GM21619 (cell line): ENCODE results near the gene COBL.

Experiments used
- ATAC-seq: cut with Tn5 transposase; IDR thresholded peaks from one replicate; pipeline ENCODE4 v1.9.1; 2021; ENCODE audit not compliant: unreplicated experiment

Gene COBL

DNA sequence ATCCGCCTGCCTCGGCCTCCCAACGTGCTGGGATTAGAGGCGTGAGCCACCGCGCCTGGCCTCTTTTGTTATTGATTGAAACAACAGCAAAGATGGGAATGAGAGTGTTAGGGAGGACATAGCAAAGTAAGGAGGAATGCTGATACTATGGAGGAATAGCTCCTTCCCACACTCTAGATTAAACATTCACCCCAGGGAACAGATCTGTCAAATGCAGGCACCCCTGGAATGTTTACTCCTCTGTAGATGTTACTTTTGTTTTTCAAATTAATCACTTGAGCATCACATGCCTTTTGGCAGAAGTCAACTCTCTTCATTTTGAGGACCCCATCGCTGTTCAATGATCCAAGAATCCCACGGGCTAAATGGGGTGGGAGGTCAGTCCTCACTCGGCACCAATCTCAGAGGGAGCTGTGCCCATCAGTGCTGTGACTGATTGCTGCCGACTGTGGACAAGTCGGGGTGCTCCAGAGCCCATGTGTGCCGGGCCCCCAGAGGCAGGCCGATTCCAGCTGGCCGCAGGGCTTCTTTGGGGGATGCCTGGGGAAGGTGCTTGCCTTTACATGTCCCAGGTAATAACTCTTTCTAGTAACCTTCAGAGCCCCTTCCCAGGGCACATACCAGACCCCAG lies 10.2 kb upstream of the COBL start:
- no peak for ATAC-seq

DNA sequence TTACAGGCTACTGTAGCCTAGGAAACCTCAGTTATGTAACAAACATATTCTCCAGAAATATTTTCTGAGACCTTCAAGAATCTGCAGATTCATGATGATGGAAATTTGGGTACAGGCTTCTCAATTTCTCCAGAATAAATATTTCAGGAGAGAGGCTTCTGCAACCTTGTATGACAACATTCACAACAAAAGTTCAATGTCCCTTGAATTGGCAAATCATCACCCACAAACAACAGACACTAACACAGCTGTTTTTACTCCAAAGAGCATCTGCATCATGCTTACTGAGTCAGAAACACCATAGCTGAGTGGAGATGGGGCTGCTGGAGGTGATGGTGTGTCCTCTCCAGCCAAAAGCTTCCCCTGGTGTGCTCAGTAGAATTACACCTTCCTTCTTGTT lies 9.3 kb upstream of the COBL start:
- ATAC-seq: no peak

DNA sequence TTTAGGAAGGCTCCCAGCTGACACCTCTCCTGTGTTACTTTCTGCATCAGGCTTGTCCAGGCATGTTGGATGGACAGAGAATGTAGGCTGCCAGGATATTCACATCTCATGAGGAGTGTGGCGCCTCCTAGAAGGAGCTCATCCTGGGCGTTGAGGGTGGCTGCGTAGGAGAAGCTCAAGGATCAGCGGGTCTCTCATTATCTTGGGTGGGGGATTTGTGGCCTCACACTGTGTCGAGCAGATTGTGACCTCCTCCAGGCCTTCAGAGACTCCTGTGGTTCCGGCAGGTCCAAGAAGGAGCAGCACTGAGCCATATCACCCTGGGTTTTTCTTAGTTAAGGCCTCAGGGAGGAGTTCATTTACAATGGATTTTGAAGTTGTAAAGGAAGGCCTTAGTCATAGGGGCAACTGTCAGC lies 8.7 kb upstream of the COBL start:
- ATAC-seq: no peak

DNA sequence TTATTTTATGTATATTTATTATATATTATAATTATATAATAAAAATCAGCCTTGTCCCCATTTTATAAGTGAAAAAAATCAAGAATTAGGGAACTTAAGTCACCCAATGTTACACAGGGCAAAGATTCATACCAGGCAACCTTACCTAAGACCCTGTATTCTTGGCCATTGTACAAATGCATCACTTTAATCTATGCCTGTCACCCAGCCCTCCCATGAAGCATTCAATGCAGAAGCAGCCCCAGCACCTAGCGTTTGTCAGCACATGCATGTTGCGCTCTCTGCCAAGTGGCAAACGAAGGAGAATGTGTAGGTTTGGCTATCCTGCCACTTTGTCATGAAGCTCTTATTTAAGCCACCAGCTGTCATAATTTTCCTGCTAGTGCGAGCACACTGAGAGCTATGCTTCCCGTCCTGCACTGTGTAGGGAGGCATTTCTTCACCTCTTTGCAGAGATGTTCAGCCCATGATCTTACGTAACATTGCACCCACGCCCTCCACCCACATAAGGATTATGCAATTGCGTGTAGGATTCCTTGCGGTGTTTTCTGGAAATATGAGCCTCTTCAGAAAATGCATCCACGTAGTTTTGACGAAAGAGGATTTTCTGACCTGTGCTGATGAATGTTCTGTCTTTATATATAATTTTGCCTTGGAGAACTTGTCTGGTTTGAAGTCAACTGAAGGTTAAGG lies 7.7 kb upstream of the COBL start:
- ATAC-seq: no peak

DNA sequence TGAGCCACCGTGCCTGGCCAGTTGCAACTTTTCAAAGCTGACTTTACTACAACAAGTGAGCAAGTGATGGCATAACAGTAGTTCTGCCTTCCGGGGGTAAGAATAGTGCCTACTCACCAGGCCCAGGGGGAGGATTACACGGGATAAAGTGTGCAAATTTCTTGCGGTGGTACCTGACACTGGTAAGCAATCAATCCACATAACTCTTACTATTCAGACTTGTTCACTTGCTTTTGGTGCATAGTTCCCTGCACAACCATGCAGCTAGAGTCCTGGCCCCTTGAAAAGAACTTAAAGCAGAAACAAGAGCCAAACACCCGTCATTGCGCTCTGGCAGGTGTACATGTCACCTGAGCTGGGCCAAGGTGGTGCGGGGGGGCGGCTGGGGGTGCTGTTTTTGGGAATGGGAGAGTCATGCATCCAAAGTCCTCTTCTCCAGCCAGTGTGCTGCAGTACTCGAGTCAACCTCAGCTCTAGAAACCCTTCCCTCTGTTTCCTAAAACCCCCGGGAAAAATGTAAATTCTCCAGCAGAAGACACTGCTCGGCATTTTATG lies 5.4 kb upstream of the COBL start:
- ATAC-seq: no peak

DNA sequence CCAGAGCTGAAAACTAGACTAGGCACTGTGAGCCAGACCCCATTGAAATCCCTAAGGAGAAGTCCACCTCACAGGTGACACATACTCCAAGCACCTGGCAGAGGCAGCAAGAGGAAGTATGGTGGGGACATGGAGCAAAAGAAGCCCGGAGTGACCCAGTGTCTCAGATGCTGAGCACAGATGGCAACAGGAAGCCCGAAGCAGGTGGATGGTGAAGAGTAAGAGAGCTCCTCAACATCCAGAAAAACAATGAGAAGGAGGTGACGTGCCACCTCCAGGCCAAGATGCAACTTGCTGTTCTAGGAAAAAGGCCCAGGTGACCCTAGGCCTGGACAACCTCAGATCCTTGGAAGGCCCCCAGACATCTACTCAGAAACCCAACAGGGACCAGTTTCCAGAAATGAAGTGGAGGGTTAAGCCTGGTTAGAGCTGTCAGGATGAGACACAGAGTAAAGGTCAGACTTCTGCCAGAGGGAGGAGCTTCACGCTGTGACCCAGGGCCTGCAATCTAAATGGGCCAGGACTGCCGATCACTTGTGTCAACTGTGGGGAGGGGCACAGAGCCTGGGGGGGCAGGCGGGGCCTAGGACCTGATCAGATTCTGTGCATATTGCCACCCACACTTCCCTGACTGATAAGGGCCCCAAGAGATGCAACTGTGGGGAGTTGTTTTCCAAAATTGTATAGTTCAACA lies 2.4 kb upstream of the COBL start:
- no peak for ATAC-seq

DNA sequence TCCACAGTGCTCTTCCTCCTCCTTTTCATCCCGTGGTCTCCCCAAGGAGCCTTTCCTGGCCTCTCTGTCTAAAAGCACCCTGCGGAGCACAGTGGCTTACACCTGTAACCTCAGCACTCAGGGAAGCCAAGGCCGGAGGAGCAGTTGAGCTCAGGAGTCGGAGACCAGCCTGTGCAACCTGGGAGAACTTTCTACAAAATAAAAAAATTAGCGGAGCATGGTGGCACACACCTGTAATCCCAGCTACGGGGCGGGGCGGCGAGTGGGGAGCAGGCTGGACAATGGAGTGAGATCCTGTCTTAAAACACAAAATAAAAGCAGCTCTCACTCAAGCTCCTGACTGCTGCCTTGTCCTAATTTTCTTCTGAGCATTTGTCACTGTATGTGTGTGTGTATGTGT lies 1.4 kb upstream of the COBL start:
- no peak for ATAC-seq

DNA sequence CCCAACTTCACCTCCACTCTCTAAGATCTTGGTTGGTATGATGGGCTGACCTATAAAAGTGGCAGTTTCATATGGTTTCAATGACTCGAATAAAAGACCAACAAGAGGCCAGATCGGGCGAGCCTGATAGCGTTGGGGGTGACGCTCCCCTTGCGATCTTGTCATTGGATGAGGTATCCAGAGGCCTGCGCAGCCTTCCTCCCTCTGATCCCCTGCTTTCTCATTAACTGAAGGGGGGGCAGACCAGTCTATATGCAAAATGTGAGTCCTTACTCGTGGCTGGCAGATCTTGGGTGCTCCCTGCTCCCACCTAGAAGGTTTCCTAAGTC lies 937 bp upstream of the COBL start:
- no peak for ATAC-seq

DNA sequence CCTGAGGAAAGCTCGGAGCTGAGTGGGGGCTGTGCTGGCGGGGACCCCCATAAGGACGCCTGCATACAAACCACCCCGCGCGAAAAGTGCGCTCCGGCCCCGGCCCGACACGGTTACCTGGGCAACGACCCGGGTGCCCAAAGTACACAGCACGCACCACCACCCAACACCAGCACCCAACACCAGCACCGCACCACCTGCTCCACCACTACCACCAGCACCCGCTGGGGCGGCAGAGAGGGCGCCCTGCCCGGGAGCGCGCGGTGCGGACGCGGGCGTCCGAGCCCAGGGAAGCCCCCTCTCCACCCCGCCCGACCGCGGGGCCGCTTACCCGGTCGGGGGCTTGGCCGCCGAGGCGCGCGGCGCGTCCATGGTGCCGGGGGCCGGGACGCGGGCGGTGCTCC lies 345 bp downstream of the COBL start:
- no peak for ATAC-seq

DNA sequence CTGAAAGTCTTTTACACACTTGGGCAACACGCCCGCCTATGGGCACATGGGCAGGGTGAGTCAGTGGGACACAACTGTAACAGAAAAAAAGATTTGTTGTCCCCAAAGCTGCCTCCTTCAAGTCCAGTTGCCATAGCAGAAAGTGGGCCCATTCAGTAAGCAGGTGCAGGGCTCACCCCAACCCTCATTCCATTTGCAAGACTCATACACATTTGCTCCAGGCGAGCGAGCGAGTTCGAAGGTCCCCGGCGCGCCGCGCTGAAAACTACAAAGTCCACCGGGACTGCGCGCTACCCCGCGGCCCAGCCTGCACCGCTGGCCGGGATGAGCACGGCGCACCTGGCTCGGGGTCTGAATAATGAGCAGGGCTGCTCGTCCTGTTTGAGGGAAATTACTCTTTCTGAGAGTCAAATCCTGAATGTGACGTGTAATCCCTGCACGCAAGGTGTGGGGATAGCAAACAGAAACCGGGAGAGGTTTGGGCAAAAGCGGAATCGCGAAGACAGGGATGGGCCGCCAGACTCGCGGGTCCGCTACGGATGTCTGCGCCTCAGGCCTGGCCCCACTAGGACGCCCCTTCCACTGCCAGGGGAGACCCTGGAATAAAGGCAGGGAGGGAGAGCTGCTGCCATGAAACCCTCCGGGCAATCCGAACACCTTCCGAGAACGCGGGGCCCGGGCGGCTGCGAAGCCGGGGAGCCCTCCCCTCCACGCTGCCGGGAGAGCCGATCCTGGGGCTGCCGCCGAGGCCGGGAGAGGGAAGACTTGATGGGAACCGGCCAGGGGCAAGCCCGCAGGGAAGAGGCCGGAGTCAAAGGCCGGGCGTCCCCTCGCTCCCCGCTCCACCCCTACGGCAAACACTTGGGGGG lies 982 bp downstream of the COBL start:
- no peak for ATAC-seq

DNA sequence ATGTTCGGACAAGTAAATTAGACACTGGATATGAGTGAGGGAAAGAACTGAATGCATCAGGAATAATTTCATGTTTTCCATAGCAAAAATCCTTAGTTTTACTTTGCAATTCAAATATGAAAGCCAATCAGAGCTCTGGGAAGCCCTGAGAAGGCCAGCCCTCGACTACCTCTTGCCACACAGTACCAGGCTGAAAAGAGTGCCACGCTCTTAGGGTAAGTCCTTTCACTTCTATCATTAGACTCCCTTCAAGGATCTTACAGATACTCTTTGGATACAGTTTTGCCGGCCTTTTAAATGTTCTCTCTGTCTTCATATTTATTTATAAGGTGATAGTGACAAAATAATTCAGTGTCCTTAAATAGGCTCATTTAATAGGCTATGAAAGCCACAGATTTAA lies 1.9 kb downstream of the COBL start:
- ATAC-seq: no peak

DNA sequence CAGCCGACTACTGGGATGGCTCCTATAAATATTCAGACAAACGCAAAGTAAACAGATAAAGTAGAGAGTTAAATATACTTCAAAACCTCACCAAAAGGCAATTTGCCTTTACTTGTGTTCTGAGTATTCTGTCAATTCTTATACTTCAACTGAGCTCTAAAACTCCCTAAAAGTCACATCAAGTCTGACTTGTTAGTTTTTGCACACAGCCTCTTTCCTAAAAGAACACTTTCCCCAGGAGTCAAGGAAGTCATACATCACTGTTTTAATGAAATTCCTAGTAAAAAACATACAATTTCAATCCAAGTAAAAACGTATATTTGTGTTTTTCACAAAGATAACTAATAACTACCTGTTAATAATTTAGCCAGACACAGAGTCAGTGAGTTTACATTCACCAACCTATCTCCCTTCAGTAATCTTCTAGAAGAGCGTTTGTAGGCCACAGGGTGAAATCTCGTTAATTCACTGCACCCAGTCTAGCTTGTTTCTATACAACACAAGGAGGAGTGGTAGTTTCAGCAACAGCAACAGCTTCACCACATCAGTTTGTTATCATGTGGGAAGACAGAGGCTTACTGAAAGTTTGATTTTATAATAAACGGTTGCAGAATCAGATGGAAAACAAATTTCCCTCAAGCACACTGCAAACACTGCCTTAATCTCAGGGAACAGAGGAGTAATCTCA lies 2.7 kb downstream of the COBL start:
- ATAC-seq: no peak

DNA sequence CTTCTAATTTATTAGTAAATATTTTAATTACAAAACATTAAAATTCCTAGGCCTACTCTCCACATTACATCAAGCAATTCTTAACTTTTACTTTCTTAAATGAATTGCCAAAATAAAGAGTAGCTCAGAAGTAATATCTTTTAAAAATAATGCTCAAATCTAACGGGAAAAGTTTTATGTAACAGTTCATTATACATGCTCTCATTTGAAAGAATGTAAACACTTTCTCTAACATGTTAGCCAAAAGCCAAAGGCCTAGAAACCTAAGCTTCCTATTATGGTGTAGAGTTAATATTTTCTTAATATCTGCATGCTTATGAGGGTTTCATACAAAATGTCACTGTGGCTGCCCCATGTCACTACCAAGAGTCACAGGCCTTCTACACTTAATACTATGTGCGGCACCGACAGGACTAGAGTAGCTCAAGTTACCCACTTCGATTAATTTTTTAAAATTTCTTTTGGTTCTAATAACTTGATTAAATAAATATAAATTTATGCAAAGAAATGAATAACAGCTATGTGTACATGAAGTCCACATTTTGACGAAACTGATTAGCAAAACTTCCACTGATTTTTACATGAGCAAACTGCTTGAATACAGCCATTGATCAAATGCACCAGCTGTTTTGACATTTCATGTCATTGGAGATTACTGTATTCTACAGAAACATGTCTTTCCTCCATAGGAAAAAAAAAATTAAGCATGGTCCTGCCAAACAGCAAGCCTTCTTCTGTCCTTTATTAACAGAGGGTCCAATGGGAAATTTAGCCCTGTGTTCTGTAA lies 3.5 kb downstream of the COBL start:
- no peak for ATAC-seq

DNA sequence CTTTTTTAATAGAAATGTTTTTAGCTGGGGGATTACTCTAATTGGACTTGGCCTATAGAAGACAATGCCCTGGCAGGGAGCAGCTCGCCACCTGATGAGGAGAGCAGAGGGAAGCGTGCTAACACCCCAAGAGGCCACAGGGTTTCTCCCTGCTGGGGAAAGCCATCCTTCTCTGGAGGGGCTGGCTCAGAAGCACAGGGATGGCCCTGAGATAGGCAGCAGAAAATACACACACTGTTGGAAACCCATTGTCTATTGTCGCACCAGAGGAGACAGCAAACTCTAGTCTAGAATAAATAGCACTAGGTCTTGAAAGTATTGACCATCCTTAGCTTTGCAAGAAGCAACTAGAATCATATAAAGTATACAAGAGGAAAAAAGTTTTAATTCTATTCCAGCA lies 5.4 kb downstream of the COBL start:
- ATAC-seq: no peak

DNA sequence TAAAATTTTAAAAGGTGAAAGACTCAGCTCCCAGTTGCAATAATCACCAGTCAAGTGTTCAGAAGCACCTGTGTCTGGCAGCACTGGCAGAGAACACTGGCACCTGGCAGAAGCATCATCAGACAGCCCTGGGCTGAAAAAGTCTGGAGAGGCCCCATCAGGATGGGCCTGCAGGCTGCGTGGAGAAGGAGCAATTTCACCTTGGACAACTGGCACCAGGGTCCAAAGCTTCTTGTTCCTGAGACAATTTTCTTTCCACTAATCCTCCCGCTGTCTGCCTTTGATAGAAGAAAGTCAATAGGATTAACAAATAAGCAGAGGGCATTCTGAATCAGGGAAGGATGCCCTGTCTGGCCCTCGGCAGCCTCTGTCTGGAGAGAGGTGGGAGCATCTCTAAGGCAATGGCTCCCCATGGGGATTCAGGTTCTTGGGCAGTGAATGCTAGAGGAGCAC lies 6.5 kb downstream of the COBL start:
- ATAC-seq: no peak

DNA sequence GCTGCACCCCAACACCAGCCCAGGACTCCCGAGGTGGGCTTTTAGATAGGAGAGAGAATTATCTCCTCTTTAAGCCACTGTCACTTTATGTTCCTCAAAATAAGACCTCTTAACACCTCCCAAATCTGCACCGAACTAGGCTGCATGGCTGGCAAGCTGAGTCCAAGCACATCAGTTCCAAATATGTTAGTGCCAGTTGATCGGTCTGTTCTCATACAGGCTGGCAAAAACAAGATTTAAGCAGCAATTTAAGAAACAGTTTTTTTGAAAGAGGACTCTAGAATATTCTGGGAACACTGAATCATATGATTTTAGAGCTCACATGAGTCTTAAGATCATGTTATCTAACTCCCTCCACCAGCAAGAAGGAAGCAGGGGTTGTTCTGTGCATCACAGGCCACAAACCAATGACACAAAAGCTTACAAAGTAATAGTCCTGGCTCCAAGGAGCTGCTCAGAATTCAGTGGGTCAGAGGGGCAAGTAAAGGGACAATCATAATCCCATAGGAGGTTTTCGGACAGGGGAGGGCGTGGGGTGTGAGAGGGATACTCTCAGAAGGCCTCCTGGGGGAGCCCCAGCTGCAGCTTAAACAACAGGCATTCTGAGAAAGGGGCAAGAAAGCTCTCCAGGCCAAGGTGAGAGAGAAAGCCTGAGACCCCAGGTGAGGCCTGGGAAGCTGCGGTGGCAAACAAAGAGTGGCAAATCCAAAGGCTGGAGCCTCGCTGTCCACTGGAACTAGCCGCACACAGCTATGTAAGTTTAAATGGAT lies 7.1 kb downstream of the COBL start:
- no peak for ATAC-seq

DNA sequence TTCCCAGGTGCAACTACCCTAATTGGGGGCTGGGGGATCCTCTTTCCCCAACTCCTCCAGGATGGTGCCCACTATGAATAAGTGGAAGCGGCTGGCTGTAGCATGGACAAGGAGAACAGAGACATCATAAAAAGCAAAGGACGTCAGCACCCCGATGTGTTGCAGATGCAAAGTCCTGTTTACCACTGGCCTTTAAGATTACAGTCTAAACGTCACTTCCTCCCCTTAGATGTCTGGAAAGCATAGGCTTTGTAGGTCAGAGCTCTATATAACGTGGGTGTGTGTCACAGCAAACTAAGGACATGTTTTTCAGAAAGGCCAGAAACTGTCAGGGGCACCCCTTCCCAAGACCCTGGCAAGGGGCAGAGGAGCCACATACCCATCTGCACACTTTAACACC lies 7.9 kb downstream of the COBL start:
- no peak for ATAC-seq

DNA sequence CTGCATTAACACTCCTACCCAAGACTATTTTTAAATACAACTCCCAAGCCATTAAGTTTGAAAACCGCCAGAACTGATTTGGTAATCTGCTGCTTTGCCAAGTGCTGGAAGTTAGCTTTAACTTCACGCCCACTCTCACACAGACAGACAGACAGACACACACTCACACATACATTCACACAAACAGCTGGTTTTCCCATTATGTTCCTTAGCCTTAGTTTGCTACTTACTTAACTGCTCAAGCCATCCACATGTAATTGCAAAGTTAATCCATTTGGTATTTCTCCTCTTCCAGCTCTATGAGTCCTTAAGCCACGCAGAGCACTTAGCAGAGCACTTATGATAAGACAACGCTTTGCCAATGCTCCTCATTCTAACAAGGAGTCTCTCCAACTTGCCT lies 8.3 kb downstream of the COBL start:
- ATAC-seq: no peak

DNA sequence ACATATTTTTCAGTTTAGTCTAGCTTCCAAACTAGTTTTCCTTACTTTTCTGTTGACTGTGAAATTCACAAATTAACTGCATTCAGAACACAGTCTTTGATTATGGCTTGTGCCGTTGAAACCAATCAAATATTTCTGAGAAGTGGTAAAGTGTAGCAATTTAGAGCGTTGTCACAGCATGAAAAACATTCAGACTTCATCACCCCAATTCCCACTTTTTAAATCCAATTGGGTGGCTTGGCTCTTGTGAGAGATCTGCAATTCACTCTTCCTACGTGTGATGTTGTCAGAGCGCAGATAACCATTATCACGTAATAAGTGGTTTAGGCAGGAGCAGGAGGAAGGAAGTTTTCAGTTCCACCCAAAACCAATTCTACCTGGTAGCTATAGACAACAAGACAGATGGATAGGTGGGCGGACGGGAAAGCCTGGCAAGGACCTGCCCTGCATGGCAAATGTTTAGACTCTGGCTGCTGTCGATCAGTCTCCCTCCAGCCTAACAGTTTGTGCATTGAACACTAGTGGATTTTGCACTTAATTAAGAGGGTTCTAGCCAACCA lies 8.9 kb downstream of the COBL start:
- no peak for ATAC-seq
